ENCODE results near the gene NET1.

DNA sequence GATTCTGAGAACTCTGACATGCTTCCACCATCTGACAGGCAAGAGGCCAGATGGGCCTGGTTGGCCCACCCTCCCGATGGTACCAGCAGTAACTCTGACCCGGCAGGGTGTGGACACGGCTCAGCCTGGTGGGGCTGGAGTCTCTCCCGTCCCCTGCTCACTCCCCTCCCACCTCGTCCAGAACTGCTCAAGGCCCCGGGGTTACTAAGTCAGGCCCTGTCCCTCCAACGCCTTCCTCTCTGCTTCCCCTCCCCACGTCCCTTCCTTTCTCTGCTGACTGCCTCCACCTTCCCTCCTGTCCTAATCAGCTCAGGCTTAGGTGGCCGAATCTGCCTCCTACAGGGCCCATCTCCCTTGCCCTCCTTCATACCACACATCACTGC is 74.5 kb downstream of the NET1 start:
- TF ChIP-seq, protein P1, sequence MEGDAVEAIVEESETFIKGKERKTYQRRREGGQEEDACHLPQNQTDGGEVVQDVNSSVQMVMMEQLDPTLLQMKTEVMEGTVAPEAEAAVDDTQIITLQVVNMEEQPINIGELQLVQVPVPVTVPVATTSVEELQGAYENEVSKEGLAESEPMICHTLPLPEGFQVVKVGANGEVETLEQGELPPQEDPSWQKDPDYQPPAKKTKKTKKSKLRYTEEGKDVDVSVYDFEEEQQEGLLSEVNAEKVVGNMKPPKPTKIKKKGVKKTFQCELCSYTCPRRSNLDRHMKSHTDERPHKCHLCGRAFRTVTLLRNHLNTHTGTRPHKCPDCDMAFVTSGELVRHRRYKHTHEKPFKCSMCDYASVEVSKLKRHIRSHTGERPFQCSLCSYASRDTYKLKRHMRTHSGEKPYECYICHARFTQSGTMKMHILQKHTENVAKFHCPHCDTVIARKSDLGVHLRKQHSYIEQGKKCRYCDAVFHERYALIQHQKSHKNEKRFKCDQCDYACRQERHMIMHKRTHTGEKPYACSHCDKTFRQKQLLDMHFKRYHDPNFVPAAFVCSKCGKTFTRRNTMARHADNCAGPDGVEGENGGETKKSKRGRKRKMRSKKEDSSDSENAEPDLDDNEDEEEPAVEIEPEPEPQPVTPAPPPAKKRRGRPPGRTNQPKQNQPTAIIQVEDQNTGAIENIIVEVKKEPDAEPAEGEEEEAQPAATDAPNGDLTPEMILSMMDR (IDR thresholded peaks at IDR 0.05; ENCODE audit: poor library complexity) = no peak
- TF ChIP-seq EZH2phosphoT487 (IDR thresholded peaks at IDR 0.05; ENCODE audit: low read depth, severe bottlenecking, unreplicated experiment) = no peak
